Activated CD4-positive, CD25-positive, alpha-beta regulatory T cell treated with anti-CD3 and anti-CD28 coated beads, Interleukin-2, amount 50 U/mL, for 24 hours (primary cell): ENCODE data around the gene FRS3.

Experiments used
- ATAC-seq, 2 donors: fragments of 150-1000 bp; cut with Tn5 transposase; one replicate each; pipeline ENCODE4 v1.10.0; 2021; ENCODE audit warnings: mild to moderate bottlenecking in 1 of 2, moderate library complexity in 1 of 2

The FRS3 gene

GRCh38 chr6:41740366-41741162 lies 39.1 kb downstream of the FRS3 start:
- ATAC-seq, result no peak

GRCh38 chr6:41739041-41739440 lies 40.7 kb downstream of the FRS3 start:
- ATAC-seq, result no peak

GRCh38 chr6:41737591-41738130 lies 42.0 kb downstream of the FRS3 start:
- no peak for ATAC-seq

GRCh38 chr6:41736800-41737555 lies 42.7 kb downstream of the FRS3 start:
- ATAC-seq, result no peak

- ATAC-seq, result no peak
These were observed 43.4 kb downstream of the FRS3 start for GRCh38 chr6:41736186-41736733.

- peak; percentile 69 to 71 for ATAC-seq
These were observed 44.1 kb downstream of the FRS3 start, which contains the start of gene TFEB for GRCh38 chr6:41735427-41736185. TSS of gene TFEB (minus strand) at chr6:41735608. CDS start at chr6:41691213, 44,395 bp downstream.

- peak; percentile 34 to 44 for ATAC-seq
These were observed 44.9 kb downstream of the FRS3 start for GRCh38 chr6:41734666-41735426.

- ATAC-seq, result peak; percentile 49 to 59
These were observed 45.7 kb downstream of the FRS3 start for GRCh38 chr6:41733707-41734665.

GRCh38 chr6:41733360-41733706 lies 46.4 kb downstream of the FRS3 start:
- no peak for ATAC-seq

- peak; percentile 45 to 49 for ATAC-seq
These were observed 46.9 kb downstream of the FRS3 start for GRCh38 chr6:41732591-41733359.

- no peak for ATAC-seq
These were observed 47.6 kb downstream of the FRS3 start for GRCh38 chr6:41732149-41732548.

GRCh38 chr6:41731561-41732086 lies 48.1 kb downstream of the FRS3 start:
- ATAC-seq, result no peak

GRCh38 chr6:41730531-41731436 lies 48.9 kb downstream of the FRS3 start:
- no peak for ATAC-seq

GRCh38 chr6:41729624-41730023 lies 50.1 kb downstream of the FRS3 start:
- ATAC-seq, result no peak

GRCh38 chr6:41728954-41729353 lies 50.7 kb downstream of the FRS3 start:
- no peak for ATAC-seq

- ATAC-seq, result no peak
These were observed 51.4 kb downstream of the FRS3 start for GRCh38 chr6:41728073-41728936.

- ATAC-seq, result no peak
These were observed 52.0 kb downstream of the FRS3 start for GRCh38 chr6:41727705-41728072.

GRCh38 chr6:41726876-41727275 lies 52.8 kb downstream of the FRS3 start:
- no peak for ATAC-seq
